NK-92 treated with Interleukin-12 subunit alpha and Interleukin-12 subunit beta, amount 100 ng/mL, for 24 hours (cell line): Measurements from ENCODE around the gene CPE.

ENCODE experiments used
- DNase-seq: peaks from one replicate; lab custom pipeline; 2025; lab: John Stamatoyannopoulos, UW

The CPE gene

GRCh38 chr4:165364452-165365080 lies 14.2 kb upstream of the CPE start:
- DNase-seq = no peak

DNA sequence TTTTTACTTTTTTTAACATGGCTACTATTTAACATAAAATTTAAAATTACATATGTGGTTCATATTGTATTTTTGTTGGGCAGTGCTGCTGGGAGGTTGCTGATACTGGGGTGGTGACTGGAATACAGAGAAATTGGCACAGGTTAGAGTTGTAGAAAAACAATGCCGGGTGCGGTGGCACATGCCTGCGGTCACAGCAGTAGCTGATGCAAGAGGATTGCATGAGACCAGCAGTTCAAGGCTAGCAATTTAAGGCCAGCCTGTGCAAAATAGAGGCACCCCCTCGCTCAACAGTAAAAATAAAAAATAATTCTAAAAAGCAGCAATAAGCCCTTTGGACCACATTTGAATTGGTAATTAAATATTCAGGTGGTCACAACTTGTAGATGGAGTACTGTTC lies 11.8 kb upstream of the CPE start:
- DNase-seq = no peak

DNA sequence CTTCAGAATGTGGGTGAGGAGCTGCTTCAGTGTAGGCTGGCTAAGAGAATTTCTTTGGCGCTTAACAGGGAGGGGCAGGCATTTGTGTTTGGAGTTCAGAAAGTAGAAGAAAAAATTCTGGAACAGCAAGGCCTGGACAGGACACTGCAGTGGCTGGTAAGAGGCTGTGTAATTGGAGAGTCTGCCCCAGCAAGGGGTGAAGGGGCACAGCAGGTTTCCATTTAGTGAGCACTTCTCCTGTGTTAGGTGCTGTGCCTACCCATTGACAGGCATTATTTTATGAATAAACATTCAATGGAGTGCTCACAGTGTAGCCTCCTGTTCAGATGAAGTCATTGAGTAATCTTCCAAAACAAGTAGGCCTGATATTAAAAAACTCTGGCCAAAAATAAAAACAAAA lies 10.7 kb upstream of the CPE start:
- DNase-seq = no peak

DNA sequence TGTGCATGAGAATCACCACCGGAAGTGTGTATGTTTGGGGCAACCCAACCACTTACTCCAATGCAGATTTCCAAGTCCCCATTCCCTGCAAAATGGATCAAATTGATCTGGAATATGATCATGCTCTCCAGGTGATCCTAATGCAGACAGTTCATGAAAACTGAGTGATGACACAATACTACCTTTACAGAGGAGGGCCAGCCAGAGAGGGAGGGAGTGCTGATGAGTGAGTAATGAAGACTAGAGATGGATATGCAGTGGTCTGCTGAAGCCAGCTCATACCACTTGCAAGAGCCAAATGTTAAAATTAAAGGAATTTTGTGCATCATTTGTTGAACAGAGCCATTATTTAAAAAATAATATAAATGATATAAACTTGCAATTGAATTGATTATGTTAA lies 10.2 kb upstream of the CPE start:
- DNase-seq = no peak

GRCh38 chr4:165369522-165369921 lies 9.3 kb upstream of the CPE start:
- no peak for DNase-seq

GRCh38 chr4:165370530-165370929 lies 8.3 kb upstream of the CPE start:
- DNase-seq = no peak

- no peak for DNase-seq
Measured at GRCh38 chr4:165375465-165375864, 3.3 kb upstream of the CPE start.

GRCh38 chr4:165378398-165378744 lies 437 bp upstream of the CPE start:
- DNase-seq = no peak

- DNase-seq = no peak
Measured at GRCh38 chr4:165379678-165380064, 863 bp downstream of the CPE start.

- DNase-seq = no peak
Measured at GRCh38 chr4:165380805-165381204, 2.0 kb downstream of the CPE start.

DNA sequence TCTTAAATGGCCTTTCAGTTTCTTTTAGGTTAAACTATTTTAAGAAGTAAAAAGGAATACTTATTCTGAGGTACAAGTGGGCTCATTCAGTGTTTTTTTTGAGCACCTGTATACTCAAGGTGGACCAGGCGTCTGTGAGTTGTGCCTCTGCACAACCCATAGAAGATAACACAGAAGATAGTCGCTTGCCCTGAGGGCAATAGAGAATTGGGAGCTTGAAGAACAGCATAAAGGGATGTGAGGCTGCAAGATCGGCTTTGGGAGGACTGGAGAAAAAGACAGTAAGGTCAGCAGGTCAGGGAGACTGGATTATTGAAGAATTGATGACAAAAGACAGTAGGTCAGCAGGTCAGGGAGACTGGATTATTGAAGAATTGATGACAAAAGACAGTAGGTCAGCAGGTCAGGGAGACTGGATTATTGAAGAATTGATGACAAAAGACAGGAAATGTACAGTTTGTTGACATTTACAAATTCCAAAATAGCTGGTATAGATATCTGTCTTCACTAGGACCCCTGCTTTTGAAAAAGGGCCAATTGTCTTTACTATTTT lies 3.1 kb downstream of the CPE start:
- no peak for DNase-seq

DNA sequence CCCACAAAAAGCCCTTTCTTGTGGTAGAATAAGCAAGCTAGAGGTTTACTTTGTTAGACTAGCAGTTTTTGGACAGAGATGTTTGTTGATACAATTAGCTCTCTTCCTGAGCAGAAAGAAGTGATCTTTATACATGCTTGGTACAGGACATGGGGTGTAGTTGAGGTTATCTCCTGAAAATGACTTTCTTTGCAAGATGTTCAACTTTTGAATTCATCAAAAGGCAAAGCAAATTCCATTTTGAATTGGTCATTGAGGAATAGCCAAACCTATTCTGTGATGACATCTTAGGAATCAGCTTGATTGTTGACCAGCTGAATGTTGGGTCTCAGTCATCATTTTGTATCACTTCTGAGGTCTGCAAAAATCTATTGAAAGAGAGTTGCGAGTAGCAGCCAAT lies 3.8 kb downstream of the CPE start:
- DNase-seq = no peak

DNA sequence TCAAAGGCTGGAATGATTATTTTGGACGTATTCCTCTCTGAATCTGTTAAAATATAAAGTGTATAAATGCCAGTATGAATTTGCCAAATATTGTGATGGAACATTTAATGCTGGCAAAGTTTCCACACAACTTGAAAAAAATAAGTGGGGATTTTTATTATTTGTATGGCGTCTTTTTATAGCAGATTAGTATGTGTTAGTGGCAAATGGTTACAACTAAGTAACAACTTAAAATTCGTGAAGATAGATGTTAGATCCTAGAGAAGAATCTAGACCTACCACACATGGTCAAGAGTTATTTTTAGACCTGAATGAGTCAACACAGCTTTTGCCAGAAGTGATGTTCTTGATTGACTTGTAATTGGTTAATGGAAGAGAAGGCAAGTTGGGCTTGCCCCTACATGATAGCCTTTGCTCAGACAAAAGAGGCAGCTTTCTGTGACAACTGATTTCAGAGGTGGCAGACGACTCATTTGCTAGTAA lies 4.8 kb downstream of the CPE start:
- DNase-seq = no peak

GRCh38 chr4:165384186-165384585 lies 5.4 kb downstream of the CPE start:
- DNase-seq = no peak

DNA sequence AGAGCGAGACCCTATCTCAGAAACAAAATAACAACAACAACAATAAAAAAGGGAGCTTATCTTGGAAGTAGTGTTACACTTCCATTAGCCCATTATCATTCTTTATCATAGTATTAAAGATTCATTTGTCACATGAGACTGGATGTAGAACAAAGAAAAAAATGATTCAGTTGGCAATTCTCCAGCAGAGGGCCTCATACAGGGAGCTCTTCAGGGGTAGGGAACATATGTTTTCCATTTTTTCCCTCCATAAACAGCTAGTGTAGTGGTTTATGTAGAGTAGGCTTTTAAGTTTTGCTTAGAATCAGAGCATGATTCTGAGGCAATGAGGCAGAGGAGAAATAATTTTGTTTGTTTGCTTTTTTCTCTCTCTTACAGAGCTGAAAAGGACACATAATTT lies 5.8 kb downstream of the CPE start:
- no peak for DNase-seq

DNA sequence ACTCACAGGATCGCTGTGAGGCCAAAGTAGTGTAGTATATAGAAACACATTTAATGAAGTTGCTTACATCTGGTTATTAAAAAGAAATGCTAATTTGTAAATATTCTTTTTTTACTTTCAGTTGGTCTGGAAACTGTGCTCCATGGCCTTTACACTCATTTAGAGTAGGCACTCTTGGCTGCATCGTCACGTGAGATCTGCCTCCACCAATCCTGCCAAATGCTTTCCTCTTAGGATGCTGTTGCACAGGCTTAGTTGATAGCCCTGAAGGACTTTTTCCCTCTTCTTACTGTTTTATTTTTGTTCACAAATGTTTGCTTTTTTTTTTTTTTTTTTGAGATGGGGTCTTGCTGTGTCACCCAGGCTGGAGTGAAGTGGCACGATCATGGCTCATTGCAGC lies 6.3 kb downstream of the CPE start:
- no peak for DNase-seq

GRCh38 chr4:165386328-165386727 lies 7.5 kb downstream of the CPE start:
- no peak for DNase-seq

DNA sequence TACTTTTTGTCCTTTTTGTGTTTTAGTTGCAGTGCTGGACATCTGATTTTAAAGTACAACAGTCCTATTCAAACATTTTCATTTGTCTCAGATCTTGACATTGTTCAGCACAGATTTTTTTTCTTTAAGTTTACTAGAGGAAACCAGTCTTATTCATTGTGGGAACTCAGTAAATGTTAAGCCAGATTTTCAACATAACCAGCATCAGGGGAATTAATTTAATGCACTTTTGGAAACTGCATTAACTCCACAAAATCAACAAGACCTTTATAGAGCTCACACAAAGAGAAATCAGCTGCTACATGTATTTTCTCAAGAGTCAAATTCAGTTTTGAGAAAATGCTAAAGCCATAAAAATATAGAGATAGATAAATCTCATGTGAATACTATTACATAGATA lies 9.9 kb downstream of the CPE start:
- no peak for DNase-seq

DNA sequence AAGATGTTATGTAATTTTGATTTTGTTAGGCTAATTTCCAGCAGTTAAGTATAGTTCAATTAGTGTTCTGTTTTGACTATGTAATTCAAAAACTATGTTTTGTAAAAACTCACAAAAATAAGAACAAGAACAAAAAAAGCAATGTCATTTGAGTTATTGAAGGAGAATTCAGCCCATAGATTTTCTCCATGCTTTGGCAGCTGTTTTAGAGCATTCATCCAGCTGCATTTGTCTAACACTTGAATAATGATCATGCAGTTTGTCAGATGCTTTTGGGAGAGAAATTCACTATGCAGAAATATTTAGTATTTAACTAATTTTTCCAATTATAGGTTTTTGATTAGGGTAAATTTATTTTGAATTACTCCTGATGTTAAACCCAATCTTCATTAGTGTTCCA lies 14.2 kb downstream of the CPE start:
- no peak for DNase-seq

- DNase-seq = no peak
Measured at GRCh38 chr4:165393704-165394103, 14.9 kb downstream of the CPE start.

DNA sequence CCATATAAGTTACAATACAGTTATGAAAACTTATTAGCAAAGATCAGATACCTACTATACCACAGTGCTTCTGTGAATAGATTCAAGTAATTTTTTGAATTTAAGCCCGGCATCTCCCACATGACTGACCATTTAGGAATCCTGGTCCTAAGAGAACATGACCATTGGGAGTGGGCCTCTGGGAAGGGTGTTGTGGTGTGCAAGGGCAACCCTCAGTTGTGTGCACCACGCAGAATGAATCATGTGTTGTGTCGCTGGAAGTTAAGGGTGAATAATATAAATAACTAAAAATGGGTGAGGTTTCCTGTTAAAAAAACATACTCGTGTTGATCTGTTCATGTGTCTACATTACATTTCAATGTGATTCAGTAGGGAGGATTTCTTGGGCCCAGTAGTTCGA lies 15.5 kb downstream of the CPE start:
- DNase-seq = no peak

GRCh38 chr4:165398570-165398969 lies 19.8 kb downstream of the CPE start:
- DNase-seq = no peak

GRCh38 chr4:165402375-165402774 lies 23.6 kb downstream of the CPE start:
- DNase-seq = no peak

DNA sequence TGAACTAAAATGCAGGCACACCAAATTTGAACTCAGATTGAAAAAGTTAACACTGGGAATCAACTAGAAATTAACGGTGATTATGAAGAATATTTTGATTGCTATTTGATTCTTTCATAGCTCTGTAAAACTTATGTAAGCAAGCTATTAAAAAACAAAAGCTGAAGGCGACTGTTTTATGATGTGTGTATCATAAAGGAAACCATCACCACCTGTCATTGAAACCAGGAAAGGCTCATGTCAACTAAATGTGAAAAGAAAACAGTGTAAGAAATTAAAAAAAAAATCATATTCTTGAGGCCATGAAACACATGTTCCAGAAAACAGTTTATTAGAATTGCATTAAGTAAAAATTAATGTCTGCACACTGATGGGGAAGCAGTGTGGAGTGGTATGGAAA lies 24.2 kb downstream of the CPE start:
- no peak for DNase-seq

DNA sequence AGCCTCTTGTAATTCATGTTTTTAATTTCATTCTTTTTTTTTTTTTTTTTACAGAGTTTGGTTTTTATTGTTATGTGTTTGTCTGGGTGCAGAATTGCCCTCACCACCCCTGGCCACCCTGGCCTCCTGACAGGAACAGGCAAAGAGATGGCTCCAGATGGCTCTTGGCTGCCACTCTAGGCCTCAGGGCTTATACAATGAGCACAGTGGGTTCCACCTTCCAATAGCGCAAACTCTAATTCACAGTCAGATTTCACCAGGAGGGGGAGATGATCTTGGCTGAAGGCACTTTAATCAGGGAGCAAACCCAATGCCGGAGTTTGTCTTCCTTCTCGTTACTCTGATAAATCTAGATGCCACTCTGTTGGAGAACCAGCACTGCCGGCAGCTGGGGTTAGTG lies 24.8 kb downstream of the CPE start:
- no peak for DNase-seq
